Measurements from ENCODE around the gene RESF1.

Gene RESF1

GRCh38 chr12:31973818-31974217 is 14.6 kb downstream of the RESF1 start:
- no peak overlapping the region for H3K4me3 ChIP-seq (ENCODE audit: low read length)
- TF ChIP-seq CTCF (IDR thresholded peaks at IDR 0.05; ENCODE audit: insufficient read depth, low read depth, low read length, missing control alignments) = no peak
- DNase-seq (ENCODE audit: low read depth) = no peak

- no peak overlapping the region for H3K4me3 ChIP-seq (ENCODE audit: low read length)
- TF ChIP-seq CTCF (IDR thresholded peaks at IDR 0.05; ENCODE audit: insufficient read depth, low read depth, low read length, missing control alignments) = no peak
- no peak for DNase-seq (ENCODE audit: low read depth)
Observed at GRCh38 chr12:31974673-31975072, 15.5 kb downstream of the RESF1 start.

GRCh38 chr12:31984806-31985591 is 25.8 kb downstream of the RESF1 start:
- H3K4me3 ChIP-seq (ENCODE audit: low read length) = no peak overlapping the region
- no peak for TF ChIP-seq CTCF (IDR thresholded peaks at IDR 0.05; ENCODE audit: insufficient read depth, low read depth, low read length, missing control alignments)
- no peak for DNase-seq (ENCODE audit: low read depth)

GRCh38 chr12:31985832-31986231 is 26.6 kb downstream of the RESF1 start:
- DNase-seq (ENCODE audit: low read depth) = no peak
- H3K4me3 ChIP-seq (ENCODE audit: low read length) = no peak overlapping the region
- no peak for TF ChIP-seq CTCF (IDR thresholded peaks at IDR 0.05; ENCODE audit: insufficient read depth, low read depth, low read length, missing control alignments)

- no peak overlapping the region for H3K4me3 ChIP-seq (ENCODE audit: low read length)
- TF ChIP-seq CTCF (IDR thresholded peaks at IDR 0.05; ENCODE audit: insufficient read depth, low read depth, low read length, missing control alignments) = no peak
Observed at GRCh38 chr12:31989571-31990362, 30.6 kb downstream of the RESF1 start.

GRCh38 chr12:31991146-31991545 is 31.9 kb downstream of the RESF1 start:
- TF ChIP-seq CTCF (IDR thresholded peaks at IDR 0.05; ENCODE audit: insufficient read depth, low read depth, low read length, missing control alignments) = no peak
- DNase-seq (ENCODE audit: low read depth) = no peak
- H3K4me3 ChIP-seq (ENCODE audit: low read length) = no peak overlapping the region

More at GRCh38 chr12:31989571-31990362, 30.6 kb downstream of the RESF1 start:
- DNase-seq (ENCODE audit: low read depth) = peak; percentile 91

All from epithelial cell of esophagus (primary cell).